GM06990 (cell line): ENCODE results near the gene PEDS1.

Experiments
- DNase-seq: peaks from one replicate; pipeline ENCODE4 v3.0.0-alpha.2; 2011; ENCODE audit not compliant: insufficient read length; ENCODE audit errors: extremely low read depth
- H3K27me3 ChIP-seq: replicated peaks from 2 replicates; pipeline ENCODE4 v1.6.0; 2011; ENCODE audit warnings: low read length; ENCODE audit not compliant: control insufficient read depth, insufficient read depth
- H3K36me3 ChIP-seq: 2 replicates; pipeline ENCODE4 v1.5.1; 2011; ENCODE audit warnings: low read length; ENCODE audit not compliant: control insufficient read depth, insufficient read depth
- H3K4me3 ChIP-seq: replicated peaks from 2 replicates; pipeline ENCODE4 v1.5.1; 2011; ENCODE audit warnings: low read depth, mild to moderate bottlenecking, control low read depth, low read length
- TF ChIP-seq, protein P1 (sequence below): IDR thresholded peaks from 2 replicates; pipeline ENCODE4 v1.5.1; 2011; ENCODE audit warnings: low read length, control low read depth, mild to moderate bottlenecking, inconsistent platforms; ENCODE audit not compliant: insufficient read depth, poor library complexity, severe bottlenecking

Gene PEDS1

DNA sequence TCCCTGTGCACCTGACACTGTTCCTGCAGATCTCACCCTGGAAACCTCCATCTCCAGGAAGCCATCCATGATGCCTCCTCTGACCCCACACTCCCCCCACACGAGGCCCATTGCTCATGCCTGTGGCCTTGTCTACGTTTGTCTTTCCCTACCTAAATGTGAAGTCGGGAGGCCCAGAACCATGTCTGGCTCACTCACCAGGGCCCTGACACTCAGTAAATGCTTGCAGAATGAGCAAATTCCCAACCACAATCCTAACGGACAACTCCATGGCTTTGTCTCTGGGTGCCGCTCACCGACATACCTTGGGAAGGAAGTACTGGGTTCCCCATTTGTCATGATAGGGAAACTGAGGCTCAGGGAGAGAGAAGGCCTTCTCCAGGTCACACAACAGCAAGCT, 7.3 kb downstream of the PEDS1 start:
- H3K4me3 ChIP-seq = peak overlapping the region; percentile 14; the same call in 1 of the 2 replicates
- H3K36me3 ChIP-seq = peaks cover 20% of the 10 kb centered on the region
- TF ChIP-seq, protein P1, sequence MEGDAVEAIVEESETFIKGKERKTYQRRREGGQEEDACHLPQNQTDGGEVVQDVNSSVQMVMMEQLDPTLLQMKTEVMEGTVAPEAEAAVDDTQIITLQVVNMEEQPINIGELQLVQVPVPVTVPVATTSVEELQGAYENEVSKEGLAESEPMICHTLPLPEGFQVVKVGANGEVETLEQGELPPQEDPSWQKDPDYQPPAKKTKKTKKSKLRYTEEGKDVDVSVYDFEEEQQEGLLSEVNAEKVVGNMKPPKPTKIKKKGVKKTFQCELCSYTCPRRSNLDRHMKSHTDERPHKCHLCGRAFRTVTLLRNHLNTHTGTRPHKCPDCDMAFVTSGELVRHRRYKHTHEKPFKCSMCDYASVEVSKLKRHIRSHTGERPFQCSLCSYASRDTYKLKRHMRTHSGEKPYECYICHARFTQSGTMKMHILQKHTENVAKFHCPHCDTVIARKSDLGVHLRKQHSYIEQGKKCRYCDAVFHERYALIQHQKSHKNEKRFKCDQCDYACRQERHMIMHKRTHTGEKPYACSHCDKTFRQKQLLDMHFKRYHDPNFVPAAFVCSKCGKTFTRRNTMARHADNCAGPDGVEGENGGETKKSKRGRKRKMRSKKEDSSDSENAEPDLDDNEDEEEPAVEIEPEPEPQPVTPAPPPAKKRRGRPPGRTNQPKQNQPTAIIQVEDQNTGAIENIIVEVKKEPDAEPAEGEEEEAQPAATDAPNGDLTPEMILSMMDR = no peak
- H3K27me3 ChIP-seq = no peaks in the 10 kb centered on the region
- no peak for DNase-seq

DNA sequence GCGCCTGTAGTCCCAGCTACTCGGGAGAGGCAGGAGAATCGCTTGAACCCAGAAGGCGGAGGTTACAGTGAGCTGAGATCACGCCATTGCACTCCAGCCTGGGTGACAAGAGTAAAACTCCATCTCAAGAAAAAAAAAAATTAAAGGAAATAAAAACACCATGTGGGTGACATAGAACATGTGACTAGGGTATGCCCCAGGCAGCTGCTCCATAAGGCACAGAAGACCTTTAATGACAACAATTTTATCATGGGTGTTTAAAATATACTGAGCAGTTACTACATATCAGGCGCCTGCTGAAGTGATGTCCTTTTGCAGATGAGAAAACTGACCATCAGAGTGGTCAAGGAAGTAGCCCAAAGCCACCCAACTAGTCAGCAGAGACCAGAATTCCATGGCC, 8.0 kb downstream of the PEDS1 start:
- Histone ChIP-seq H3K36me3 (peaks cover 24% of the 10 kb centered on the region), H3K27me3 (no peaks in the 10 kb centered on the region), H3K4me3 (no peak overlapping the region)
- TF ChIP-seq, protein P1 = no peak
- no peak for DNase-seq

DNA sequence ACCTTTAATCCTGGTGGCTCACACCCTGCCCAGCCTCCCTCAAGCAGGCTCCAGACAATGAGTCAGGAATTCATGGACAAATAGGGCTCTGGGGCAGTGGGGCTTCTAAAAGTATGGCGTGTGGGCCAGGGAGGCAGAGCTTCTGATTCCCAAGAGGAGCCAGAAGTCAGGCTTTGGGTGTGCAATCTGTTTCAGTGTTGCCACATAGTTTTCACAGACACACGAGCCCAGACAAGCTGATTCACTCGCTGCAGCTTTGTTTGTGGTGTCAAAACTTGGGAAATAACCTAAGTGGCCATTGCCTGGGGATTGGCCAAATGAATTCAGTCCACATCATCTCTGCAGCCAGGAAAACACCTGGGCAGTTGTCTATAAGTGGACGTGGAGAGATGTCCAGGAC, 9.2 kb downstream of the PEDS1 start:
- DNase-seq = no peak
- H3K4me3 ChIP-seq = no peak overlapping the region
- TF ChIP-seq, protein P1 = no peak
- H3K36me3 ChIP-seq = peaks cover 30% of the 10 kb centered on the region
- H3K27me3 ChIP-seq = no peaks in the 10 kb centered on the region

DNA sequence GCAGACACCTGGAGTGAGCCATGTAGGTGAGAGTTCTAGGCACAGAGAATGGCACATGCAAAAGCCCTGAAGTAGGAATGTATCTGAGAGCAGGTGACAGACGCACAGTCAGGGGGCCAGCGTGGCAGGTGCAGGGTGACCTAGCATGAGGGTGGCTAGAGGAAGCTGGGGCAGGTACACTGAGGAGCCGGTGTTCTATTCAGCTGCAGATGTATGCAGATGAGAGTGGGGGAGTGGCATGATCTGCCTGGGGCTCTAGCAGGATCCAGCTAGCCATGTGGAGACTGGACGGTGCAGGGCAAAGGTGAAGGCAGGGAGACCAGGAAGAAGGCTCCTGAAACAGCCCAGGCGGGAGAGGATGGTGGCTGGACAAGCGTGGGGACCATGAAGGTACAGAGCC, 10.7 kb downstream of the PEDS1 start:
- Histone ChIP-seq H3K27me3 (no peaks in the 10 kb centered on the region), H3K4me3 (no peak overlapping the region), H3K36me3 (peaks cover 25% of the 10 kb centered on the region)
- no peak for DNase-seq
- TF ChIP-seq, protein P1 = no peak

DNA sequence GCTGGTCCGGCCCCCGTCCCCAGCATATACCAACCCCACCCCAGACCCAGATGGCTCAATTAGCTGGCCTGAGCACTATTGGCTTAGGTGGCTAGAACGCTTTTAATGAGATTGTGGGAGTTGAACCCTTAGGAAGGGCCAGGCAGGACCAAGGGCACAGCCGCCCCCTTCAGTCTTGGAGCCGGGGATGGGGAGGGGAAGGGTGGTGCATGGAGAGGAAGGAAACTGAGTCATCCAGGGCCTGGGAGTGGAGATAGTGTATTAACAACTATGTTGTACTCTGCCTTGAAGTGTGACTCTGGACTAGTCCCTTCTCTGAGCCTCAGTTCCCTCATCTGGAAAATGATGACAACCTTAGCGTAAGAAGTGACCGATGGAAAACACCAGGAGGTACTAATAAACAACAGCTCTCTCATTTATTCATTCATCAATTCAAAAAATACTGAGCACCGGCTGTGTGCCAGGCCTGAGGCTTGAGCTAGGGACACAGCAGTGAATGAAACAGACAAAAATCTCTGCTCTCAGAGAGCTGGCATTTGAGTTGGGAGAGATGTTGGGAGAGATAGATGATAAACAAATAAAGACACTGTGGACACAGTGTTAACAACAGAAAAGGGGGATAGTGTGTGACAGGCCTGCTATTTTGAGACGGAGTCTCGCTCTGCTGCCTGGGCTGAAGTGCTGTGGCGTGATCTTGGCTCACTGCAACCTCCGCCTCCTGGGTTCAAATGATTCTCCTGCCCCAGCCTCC, 11.5 kb downstream of the PEDS1 start:
- Histone ChIP-seq H3K36me3 (peaks cover 25% of the 10 kb centered on the region), H3K27me3 (no peaks in the 10 kb centered on the region), H3K4me3 (no peak overlapping the region)
- TF ChIP-seq, protein P1 = no peak
- no peak for DNase-seq
